COLO668 (cell line): Measurements from ENCODE around the gene LEF1.
A peak's percentile ranks its signal among the peaks of the same experiment; 100 is the strongest.
"Not testable (repeated sequence)": the region's sequence is repeated elsewhere in the genome, so short reads cannot be mapped to it uniquely, and the experiment has no call there.

ENCODE experiments used
- DNase-seq: peaks from one replicate; lab custom pipeline; 2025; ENCODE audit not compliant: unreplicated experiment; lab: John Stamatoyannopoulos, UW

LEF1 gene

DNA sequence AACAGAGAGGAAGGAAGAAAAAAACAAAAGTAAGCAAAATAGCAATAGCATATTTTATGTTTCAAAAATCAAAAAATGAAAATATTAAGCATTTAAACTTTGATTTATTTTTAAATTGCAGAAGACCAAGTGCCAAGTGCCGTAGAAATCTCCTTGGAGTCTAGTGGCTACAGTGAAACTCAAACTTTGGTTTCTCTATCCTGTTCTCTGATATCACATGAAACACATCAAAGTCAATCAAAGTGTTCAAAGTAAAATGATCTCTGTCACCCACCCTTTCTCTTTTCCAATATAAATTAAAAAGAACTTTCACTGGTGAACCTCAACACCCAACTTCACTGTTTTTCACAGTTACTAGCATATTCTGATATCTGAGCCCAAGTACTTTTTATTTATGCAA is 98.0 kb downstream of the LEF1 start:
- DNase-seq = no peak

DNA sequence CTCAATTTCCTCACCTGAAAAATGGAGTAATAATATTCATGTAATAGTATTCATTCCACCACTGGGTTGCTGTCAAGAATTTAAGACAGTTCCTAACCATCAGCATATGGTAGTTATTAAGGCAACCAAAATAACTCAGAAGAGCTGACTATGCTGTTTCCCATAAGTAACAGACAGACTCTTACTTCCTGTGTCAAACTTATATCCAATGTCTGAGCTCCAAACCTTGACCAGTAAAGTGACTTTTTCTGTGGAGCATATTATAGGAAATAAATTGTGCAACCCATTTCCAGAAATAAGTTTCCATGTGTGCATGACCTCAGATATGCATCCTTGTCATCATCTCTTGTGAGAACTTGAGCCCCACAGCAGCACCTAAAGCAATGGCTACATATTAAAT is 100.3 kb downstream of the LEF1 start:
- DNase-seq = no peak

DNA sequence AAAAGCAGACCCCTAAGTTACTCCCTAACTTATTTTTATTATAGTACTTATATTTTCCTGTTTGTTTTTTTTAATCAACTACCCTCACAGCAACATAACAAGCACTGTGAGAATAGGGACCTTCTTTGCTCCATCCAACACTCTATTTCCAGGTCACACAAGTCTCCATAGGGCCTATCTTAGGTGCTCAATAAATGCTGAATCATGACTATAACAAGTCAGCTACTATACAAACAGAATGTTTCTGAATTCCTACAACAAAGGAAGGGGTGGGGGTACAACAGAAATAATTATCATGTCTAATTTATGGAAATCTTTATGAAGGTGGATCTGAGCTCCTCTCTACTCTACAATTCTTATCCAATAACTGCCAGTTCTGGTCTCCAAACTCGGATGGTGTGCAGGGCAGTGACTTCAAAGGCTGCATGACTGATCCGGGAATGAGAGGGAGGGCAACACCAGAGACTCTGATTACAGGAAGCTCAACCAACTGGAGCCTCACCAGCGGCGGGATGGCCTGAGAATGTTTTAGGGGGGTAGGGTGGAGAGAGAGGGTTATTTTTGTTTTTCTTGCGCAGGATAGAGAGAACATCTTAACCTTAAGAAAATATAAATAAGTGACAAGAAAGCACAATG is 107.9 kb downstream of the LEF1 start:
- no peak for DNase-seq

DNA sequence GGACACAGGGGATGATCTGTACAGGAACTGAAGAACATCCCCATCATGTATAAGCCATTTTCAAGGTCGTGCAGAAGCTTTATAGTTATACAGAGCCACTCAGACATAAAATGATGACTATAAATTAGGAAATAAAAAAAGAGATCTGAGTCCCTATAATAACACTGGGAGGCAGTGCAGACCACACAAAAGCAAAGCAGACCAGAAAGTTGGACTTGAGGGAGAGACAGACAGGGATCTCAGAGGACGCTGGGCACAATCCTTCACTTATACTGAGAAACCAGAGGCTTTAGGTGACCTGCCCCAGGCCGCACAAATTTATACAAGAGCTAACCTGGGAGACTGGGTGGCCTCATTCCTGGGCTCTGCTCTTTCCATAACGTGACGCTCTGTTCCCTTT is 108.6 kb downstream of the LEF1 start:
- DNase-seq = peak; percentile 13

DNA sequence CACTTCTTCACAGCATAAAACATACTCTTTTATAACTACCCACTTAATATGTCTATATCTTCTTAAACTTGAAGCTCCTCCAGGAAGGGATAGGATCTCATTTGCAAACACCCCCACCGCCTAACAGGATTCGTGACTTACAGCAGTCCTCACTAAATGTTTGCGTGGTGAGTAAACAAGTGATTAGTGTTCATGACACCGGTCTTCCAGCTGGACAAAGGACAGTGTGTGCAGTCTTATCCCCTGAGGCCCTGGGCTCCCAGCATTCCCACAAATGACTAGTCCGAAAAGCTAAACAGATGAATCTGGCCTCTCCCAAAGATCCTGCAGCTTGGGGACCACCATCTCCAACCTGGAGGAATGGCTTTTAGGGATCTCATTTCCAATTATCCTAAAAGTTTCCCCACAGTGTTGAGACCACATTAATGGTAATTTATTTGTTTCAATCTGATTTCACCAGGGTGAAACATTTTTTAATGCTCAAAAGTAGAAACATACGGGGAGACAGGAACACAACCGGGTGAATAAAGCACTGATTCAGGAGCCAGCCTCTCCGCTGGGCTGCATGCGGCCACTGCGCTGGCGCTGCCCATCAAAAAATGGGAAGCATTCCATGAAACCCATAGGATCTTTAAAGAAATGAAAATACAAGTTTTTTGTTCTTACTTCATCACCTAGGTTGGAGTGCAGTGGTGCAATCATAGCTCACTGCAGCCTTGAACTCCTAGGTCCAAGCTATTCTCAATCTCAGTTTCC is 109.9 kb downstream of the LEF1 start:
- DNase-seq = peak; percentile 42

DNA sequence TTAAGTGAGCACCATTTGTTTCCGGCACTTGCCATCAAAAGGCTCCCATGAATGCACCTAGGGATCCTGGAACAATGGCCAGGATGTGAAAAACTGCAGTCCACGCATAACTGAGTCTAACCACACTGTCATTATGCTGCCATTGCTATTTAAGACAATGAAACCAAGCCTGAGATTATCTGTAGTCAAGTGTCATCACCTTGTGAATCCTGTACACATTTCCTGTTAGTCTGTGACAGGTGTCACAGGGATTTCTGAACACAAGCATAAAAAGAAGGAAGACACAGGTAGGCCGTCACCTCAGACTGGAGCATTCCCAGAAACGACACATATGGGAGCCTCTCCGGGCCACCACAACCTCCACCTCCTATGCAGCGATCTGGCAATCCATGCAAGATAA is 112.3 kb downstream of the LEF1 start:
- DNase-seq = no peak

DNA sequence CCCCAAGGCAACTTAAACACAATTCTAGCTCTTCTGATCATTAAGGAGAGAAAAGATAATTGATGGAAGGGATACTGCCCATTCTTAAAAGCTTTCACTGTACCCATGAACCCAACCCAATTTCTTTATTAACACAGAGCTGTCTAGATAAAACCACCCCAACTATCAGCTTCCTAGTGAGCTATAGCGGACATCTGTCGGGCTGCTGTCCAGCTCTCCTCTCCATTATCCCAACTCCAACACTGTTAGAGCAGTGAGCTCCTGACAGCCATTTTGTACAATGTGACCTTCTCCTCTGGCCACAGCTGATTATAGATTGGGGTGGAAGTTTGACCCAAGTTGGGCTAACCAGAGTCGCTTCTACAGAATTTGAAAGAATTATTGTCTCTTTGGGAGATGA is 112.9 kb downstream of the LEF1 start:
- no peak for DNase-seq

DNA sequence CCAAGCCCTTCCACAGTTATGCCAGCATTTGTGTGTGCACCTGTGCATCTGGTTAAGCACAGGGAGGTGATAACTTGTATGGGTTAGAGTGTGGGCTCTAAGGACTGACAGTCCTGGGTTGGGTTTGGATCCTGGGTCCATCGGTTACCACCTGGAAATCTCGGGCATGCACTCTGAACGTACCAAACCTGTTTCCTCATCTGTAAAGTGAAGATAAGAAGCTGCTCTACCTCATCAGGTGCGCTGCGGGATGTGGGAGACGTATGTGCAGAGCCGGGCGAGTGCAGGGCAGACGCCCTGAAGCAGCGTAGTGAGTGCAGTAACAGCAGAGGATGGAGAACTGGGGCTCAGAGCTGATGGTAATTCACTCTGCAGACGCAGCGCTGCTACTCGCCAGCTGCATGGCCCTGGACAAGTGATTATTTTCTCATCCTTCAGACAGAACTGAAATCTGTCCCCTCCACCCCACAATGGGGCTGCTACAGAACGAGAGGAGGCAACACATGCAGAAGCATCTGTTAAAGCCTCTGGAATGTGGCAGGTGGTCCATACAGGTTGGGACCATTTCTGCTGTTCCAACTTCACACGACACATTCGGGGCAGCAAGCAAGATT is 114.6 kb downstream of the LEF1 start:
- no peak for DNase-seq

DNA sequence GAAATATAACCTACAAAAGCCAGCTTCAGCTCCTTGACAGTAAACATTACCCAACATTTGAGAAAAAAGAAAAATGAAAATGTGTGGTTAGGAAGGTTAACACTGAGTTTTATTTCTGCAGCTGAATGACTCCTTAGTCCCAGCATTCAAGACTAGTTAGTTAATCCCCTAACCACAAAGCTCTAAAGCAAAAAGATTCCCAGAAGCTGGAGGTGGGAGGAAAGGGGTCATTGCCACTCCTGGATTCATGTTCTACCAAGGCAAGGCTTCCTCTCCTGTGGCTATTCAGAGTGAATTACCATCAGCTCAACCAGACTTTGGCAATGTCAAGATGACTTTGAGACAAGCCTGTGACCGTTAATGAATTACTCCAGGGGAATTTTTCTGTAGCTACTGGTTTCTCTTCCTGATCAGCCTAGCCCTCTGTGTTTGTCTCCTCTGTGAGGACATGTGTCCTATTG is 115.5 kb downstream of the LEF1 start:
- no peak for DNase-seq

DNA sequence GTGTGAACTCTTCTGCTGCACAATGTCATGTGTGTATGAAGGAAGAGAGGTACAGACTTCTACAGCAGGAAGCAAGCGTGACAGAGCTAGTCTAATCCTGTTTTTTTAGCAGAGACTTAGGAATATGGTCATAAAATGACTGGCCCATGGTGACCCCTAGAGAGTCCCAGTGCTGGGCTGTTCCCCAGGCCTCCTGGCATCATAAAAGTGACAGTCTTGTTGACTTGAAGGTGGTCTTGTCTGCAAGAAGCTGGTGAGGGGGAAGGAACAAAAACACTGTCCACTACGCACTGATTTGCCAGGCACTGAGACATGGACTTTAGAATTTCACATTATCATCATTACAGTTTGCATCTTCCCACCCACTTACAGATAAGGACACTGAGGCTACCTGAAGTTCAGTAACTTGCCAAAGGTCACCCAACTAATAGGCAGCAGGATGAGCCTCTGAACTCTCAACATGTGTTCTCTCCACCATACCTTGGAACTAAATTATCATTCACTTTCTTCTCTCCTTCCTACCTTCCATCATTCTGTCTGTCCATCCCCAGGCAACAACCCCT is 116.1 kb downstream of the LEF1 start:
- no peak for DNase-seq

DNA sequence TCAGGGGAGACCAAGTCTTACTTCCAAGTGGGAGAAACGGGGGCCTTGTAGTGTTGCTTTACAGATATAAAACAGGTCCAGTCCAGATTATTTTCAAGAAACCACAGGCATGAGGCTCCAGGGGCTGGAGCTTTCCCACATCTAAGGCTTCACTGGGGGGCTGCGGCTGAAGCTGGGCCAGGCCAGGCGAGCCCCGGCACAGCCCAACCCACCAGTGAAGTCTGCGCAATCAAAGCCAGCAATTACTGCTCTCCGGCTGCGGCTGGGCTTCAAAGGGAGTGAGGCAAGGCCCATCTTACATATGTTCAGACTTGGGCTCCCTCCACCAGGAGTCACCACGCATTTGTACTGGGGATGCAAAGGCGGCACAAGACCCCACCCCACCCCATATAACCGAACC is 117.4 kb downstream of the LEF1 start:
- DNase-seq = no peak

DNA sequence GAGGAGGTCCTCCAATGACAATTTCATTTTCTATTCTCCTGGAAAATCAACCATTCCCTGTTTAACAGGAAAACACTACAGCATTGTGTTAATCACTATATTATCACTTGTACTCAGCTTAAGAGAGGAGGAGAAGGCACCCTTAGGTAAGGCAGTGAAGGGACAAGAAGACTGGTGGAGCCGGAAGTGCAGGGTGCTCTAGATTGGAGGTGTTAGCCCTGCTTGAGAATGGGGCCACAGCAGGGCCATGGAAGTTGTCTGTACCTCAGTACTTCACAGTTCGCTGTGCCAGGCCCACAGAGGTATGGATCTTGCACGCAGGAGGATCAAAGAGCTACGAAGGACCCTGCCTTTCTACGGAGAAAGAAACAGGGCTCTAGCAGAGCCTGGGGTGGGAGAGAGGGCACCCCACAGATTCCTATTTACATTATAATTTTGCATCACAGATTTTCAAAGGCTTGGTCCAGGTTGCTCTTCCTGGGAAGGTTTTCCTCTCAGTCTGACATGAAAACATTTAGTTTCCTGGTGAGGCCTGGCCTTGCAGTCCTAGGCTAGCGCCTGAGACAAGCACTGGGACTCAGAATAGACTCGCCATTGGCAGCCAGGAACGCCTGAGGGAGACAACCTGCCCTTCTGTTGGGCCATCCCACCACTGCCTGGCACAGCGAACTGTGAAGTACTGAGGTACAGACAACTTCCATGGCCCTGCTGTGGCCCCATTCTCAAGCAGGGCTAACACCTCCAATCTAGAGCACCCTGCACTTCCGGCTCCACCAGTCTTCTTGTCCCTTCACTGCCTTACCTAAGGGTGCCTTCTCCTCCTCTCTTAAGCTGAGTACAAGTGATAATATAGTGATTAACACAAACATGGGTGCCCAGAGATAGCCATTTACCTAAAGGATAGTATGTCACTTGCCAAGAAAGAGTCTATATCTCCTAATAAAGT is 118.3 kb downstream of the LEF1 start:
- not testable (repeated sequence) for DNase-seq

DNA sequence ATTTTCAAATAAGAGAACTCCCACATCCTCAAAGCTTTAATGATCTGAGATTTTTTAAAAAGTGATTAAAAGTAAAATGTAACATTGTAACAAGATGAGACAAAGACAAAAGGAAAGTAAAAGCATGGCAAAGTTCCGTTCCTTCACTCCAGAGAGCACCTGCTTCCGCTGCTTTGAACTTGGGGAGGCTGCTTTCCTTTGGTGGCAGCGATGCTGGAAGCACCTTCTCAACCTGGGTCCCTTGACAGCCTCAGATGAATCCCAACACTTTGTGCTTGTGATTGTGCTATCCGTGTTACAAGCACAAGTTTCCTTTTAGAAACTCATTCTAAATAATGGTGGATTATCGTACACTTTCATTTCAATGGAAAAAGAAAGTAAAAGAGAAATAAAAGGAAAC is 119.3 kb downstream of the LEF1 start:
- DNase-seq = no peak

DNA sequence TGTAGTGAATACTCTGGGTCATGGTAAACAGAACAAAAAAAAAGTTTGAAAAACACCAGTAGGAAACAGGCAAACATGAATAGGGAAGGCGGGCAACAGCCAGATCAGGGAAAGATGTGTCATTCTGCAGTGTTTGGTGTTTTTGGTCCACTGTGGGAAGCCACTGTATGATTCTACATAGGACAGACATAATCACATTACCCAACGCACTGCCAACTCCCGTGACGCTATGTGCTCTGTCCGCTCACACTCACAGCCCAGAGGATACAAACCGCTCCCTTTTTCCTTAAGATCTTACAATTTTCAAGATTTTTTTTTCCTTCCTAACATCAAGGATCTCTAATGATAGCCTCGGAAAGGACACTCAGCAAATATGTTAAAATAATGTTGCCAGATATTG is 119.7 kb downstream of the LEF1 start:
- no peak for DNase-seq

DNA sequence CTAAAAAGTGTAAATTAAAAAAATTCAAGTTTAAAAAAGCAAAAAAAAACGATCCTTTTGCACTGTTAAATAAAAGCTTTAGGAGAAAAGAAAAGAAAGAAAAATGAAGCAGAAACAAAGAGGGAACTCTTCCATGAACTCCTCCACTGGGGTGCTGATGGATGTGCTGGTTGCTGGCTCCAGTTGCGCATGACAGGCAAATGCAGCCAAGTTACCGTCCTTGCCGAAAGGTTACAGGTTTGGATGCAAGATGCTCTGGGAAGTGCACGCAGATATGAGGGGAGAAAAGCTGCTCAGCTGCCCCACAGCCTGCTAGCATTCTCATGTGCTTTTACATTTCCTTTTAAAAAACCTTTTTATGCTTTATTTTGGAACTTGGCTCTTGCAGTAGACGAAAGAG is 120.6 kb downstream of the LEF1 start:
- DNase-seq = no peak

DNA sequence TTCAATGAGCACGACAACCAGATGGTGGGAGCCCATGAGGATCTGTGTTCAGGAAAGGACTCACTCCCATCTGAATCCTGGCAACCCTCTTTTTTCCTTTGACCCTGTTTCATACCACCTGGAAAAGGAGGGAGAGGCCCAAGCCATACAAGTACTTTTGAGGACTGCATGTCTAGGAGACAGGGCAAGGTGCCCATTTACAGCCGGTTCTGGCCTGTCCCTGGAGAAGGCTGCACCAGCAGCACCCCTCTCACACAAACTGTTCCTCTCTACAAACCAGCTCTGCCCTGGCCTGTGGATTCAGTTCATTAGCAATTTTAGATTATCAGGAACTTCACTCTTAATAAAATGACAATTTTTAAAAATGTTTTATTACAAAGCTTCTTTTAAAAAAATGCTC is 121.5 kb downstream of the LEF1 start:
- no peak for DNase-seq

DNA sequence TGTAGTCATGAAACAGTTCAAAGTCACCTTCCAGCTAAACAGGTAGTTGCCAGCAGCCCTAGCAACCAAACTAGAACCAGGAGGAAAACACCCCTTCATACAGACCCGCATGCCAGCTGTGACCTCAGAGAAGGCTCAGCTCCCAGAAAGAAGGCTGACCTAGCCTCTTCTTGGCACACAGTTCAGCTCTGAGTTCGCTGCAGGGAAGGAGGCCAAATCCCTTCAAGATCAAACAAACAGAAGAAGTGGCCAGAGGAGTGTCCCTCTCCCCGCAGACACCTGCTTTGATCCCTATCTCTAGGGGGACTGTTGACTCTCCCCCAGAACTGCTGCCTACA is 123.1 kb downstream of the LEF1 start:
- DNase-seq = no peak

DNA sequence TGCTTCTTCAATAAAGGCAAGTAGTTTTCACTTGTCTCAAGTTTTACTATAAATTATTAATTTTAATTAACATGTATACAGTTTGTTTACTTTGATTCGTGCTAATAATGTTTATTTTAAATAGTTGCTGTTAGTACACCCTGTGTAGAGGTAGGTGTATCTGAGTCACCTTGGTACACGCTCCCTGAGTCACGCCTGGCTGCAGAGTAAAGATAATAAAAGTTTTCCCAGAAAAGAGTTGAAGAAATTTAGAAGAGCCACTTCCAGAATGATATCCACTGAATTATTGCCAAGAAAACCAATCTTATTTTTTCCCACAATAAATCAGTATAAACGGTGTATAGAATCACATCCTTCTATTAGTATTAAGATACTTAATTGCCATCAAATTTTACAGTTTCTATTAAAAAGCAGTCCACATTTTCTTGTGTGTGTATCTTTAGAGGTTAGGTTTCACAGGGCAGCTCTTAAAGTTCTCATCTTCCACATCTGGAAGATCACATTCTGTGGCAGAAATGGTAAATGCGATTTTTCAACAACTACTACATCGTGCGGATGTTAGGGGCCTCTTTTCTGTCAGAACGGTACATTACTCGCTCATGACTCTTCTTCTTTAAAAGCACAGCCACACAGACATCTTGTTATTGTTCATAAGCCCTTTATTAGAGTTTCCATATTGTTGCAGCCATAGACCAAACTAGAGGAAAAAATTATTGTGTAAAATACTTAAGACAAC is 123.6 kb downstream of the LEF1 start:
- no peak for DNase-seq

DNA sequence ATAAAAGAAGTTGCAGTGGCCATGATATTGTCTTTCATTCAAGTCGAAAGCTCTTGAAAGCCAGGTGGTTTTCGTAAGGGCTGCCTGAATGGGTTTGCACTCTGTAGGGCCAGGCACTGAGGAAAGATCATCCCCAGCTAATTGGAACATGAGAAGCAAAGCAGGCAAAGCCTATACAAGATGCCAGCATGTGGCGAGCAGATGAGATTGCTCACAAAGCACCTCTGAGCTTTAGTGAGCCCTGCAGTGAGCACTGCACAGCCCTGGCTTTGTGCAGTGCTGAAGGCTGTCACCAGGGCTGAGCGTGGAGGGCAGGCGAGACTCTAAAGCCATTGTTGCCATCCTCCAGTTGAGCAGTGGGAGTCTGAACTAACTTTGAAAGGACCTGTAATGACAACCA is 125.2 kb downstream of the LEF1 start:
- no peak for DNase-seq

DNA sequence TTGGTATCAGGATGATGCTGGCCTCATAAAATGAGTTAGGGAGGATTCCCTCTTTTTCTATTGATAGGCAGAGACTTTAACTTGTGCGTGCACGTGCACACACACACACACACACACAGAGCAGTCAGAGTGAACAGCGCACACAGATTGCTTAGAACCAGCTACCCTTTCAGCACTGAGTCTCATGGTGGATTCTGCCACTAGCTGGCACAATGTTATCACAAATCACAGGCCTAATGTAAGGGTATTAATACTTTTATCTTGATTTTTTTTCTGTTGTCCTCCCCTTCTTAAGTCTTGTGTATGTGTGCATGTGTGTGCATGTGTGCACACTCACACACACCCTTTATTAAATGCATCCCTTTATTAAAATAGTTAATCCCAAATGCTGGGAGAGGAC is 125.8 kb downstream of the LEF1 start:
- DNase-seq = no peak
